NCI-H69 (cell line): ENCODE measurements around the gene CD70.
"Not testable (repeated sequence)": the region's sequence is repeated elsewhere in the genome, so short reads cannot be mapped to it uniquely, and the experiment has no call there.

Source experiments
- DNase-seq: peaks from one replicate; lab custom pipeline; 2025; lab: John Stamatoyannopoulos, UW

The CD70 gene

GRCh38 chr19:6590827-6591319 is at the start of gene CD70:
Gene CD70, minus strand, starts transcription at chr19:6591150. Its CDS starts 148 bp downstream, at chr19:6591002.
- DNase-seq, result no peak

- not testable (repeated sequence) for DNase-seq
Measured at GRCh38 chr19:6640333-6640732, 49.4 kb upstream of the CD70 start.

DNA sequence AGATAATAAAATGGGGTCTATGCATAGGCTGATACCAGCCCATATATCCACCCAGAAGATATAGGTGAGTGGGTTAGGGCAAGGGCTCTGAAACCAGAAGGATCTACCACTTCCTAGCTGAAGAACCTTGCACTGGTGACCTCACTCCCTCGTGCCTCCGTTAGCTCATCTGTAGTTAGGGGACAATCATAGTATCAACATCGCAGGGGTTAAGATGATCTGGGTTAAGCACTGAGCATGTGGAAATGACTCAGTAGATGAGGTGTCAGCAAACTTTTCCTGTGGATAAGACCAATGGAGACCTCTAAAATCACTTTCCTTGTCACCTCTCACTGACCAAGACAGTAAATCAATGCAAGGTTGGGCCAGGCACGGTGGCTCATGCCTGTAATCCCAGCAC is 48.5 kb upstream of the CD70 start:
- no peak for DNase-seq

GRCh38 chr19:6633456-6633813 is 42.5 kb upstream of the CD70 start:
- DNase-seq, result not testable (repeated sequence)

DNA sequence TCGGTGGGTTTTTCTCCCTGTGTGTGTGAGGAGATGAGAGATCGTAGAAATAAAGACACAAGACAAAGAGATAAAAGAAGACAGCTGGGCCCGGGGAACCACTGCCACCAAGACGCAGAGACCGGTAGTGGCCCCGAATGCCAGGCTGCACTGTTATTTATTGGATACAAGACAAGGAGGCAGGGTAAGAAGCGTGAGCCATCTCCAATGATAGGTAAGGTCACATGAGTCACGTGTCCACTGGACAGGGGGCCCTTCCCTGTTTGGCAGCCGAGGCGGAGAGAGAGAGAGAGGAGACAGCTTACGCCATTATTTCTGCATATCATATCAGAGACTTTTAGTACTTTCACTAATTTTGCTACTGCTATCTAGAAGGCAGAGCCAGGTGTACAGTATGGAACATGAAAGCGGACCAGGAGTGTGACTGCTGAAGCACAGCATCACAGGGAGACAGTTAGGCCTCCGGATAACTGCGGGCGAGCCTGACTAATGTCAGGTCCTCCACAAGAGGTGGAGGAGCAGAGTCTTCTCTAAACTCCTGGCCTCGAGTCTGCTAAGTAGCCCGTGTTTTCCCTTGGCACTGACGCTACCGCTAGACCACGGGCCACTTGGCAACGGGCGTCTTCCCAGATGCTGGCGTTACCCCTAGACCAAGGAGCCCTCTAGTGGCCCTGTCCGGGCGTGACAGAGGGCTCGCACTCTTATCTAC is 42.0 kb upstream of the CD70 start:
- peak; percentile 15 for DNase-seq

GRCh38 chr19:6632002-6632621 is 41.2 kb upstream of the CD70 start:
- peak; percentile 58 for DNase-seq

GRCh38 chr19:6626764-6627163 is 35.8 kb upstream of the CD70 start:
- DNase-seq, result no peak

DNA sequence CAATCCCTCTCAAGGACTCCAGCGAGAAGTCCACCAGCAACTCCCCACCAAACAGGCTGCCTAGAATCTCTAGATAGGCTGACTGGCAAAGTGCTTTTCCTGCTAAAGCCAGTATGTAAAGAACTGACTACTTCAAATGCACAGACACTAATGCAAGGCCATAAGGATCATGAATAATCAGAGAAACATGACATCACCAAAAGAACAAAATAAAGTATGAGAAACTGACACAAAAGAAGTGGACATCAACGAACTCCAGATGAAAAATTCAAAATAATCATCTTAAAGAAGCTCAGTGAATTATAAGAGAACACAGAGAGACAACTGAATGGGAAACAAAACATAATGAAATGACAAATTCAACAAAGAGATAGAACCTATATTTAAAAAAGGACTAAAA is 26.4 kb upstream of the CD70 start:
- DNase-seq, result no peak

DNA sequence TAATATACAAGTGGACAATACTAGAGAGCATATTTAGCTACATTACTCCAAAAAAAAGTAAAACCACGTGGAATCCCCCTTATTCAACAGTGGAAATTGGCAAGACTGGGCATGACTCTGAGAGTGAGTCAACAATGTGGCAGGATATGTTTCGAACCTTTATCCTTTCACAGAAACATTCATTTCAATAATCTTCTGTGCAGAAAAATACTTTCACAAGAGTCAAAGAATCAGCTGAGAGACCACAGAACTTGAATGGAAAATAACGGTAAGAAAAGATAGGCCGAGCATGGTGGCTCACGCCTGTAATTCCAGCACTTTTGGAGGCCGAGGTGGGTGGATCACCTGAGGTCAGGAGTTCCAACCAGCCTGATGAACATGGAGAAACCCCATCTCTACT is 25.1 kb upstream of the CD70 start:
- DNase-seq, result no peak

DNA sequence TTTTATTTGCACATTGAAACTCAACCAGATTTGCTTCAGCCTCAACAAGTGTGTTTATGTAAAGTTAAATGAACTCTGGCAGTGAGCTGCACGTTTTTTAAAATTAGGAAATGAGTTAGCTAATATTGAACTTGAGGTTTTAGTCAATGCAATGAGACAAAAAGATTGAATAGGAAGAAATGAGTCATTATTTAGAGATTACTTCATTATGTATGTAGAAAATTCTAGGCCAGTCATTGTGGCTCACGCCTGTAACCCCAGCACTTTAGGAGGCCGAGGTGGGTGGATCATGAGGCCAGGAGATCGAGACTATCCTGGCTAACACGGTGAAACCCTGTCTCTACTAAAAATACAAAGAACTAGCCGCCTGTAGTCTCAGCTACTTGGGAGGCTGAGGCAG is 22.8 kb upstream of the CD70 start:
- DNase-seq, result no peak

DNA sequence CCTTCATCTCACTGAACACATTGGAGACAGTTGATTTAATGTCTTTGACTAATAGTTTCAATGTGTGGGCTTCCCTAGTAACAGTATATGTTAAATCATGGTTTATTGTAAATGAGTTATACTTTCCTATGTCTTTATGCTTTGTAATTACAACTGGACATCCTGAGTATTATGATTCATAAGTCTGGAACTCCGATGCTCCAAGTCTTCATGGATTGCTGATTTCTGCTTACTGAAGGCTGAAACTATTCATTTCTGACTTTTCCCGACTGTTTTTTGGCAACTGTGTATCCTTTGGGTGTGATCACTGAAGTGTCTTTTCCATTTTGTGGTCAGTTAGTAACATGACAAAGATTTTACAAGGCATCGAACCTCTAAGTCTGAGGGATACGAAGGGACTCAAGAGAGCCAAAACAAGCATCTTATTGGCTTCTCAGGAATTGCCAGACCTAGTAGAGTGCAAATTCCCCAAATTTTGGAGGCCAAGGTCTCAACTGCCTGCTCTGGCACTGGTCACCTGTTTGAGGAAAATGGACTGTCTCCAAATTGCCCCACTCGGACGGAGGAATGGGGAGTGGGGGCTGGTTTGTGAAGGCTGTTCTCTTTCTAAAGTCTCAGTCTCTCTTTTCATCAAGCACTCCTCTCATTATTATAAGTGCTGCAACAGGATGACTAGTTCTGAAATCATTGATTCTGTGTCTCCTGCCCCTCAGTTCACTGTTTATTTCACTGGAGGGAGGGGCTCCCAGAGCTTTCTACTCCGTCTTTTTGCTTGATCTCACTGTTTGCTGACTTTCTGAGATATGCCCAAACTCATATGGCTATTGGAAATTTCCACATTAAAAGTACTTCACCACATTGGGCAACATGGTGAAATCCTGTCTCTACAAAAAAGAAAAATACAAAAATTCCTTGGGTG is 20.2 kb upstream of the CD70 start:
- no peak for DNase-seq

GRCh38 chr19:6608940-6609339 is 18.0 kb upstream of the CD70 start:
- no peak for DNase-seq

GRCh38 chr19:6608146-6608545 is 17.2 kb upstream of the CD70 start:
- DNase-seq, result not testable (repeated sequence)

DNA sequence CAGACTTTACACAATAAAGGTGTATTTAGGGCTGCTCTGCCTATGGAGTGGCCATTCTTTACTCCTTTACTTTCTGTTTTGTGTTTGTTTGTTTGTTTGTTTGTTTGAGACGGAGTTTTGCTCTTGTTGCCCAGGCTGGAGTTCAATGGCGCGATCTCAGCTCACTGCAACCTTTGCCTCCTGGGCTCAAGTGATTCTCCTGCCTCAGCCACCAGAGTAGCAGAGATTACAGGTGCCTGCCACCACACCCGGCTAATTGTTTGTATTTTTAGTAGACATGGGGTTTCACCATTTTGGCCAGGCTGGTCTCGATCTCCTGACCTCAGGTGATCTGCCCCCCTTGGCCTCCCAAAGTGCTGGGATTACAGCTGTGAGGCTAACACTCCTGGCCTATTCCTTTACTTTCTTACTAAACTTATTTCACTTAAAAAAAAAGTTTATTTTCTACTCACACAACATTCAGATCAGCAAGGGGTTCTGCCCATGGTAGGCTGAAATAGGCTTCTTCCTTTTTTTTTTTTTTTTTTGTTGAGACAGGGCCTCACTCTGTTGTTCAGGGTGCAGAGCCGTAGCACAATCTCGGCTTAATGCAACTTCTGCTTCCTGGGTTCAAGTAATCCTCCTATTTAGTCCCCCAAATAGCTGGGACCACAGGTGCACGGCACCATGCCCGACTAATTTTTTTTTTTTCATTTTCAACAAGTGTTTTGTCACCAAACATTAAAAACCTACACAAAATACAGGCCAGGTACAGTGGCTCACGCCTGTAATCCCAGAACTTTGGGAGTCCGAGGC is 15.5 kb upstream of the CD70 start:
- not testable (repeated sequence) for DNase-seq

GRCh38 chr19:6604906-6605305 is 14.0 kb upstream of the CD70 start:
- DNase-seq, result no peak

DNA sequence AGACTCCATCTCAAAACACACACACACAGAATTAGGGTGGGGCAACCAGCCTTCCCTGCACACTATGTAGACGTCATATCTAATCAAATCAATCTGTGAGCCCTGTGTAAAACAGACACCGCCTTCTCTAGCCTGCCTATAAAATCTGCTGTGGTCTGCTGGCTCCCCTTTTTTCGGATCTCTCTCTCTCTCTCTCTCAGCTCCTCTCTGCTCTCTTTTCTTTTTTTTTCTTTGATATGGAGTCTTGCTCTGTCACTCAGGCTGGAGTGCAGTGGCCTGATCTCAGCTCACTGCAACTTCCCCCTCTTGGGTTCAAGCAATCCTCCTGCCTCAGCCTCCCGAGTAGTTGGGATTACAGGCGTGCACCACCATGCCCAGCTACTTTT is 11.8 kb upstream of the CD70 start:
- DNase-seq, result no peak

- DNase-seq, result not testable (repeated sequence)
Measured at GRCh38 chr19:6601537-6602052, 10.6 kb upstream of the CD70 start.

DNA sequence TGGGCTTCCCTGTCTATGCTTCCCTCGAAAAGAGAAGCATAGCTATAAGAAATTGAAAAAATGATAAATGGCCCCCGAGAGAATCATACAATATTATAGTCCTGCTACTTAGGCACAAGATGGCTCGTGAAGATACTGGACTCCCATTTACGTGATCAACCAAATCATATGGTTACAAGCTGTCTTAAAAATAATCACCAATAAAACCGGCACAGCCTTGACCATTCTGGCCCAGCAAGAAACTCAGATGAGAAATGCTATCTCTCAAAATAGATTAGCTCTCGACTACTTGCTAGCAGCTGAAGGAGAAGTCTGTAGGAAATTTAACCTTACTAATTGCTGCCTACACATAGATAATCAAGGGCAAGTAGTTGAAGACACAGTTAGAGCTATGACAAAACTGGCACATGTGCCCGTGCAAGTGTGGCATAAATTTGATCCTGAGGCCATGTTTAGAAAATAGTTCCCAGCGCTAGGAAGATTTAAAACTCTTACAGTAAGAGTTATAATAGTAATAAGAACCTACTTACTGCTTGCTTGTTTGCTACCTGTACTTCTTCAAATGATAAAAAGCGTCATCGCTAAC is 10.1 kb upstream of the CD70 start:
- not testable (repeated sequence) for DNase-seq

DNA sequence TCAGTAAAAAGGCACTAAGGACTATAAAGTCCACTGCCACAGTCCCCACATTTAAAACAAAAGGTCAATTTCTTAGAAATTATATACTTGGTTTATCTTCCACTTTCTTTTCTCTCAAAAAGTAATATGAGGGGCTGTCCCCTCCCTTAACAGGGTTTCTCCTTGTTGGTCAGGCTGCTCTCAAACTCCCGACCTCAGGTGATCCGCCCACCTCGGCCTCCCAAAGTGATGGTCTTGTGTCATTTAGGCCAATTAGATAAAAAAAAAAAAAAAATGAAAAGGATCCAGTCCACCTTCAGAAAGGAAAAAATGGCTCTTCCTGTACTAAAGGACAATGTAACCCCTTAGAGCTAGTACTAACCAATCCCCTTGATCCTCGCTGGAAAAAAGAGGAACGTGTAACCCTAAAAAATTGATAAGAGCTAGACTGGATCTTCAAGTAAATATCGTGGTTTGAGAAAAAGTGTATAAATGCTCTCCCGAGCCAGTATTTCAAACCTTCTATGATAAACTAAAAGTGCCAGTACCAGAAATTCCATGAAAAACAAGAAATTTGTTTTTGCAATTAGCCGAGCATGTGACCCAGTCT is 9.0 kb upstream of the CD70 start:
- DNase-seq, result no peak

GRCh38 chr19:6598254-6598892 is 7.4 kb upstream of the CD70 start:
- not testable (repeated sequence) for DNase-seq
